Measurements from ENCODE around the gene PI4KB. TPM values are rescaled to one million over a fixed set of nuclear protein-coding genes. Genes with fewer than 3 reads are reported as not detected.

The PI4KB gene
- total RNA-seq, 4 donors from 2014 or later, result 69.9 to 100 (median 72.3) TPM

DNA sequence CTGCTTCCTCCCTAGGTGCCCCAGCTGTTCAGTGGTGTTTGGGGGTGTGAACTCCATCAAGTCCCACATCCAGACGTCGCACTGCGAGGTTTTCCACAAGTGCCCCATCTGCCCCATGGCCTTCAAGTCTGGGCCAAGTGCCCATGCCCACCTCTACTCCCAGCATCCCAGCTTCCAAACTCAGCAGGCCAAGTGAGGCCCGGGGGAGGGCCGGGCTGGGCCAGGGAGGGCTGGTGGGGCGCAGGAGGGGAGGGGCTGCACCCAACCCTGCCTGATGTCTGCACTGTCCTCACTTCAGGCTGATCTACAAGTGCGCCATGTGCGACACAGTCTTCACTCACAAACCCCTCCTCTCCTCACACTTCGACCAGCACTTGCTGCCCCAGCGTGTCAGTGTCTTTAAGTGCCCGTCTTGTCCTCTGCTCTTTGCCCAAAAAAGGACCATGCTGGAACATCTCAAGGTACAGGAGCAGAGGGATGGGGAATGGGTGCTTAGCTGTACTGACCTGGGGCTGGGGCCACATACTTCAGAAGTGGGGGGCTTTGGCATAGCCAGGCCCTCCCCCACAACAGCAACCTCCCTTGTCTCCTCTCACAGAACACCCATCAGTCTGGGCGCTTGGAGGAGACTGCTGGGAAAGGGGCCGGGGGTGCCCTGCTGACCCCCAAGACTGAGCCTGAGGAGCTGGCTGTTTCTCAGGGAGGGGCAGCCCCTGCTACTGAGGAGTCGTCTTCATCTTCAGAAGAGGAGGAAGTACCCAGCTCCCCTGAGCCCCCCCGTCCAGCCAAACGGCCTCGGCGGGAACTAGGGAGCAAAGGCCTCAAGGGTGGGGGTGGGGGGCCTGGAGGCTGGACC is 37.9 kb downstream of the PI4KB start:
- no peak overlapping the region for H3K4me3 ChIP-seq
- H3K4me1 ChIP-seq, result peaks cover 0 to 10% (median under 1%) of the 10 kb centered on the region in 4 donors
- WGBS, 2 donors, result 70 to 71% methylated on average over 15 to 18 of the region's 18 CpGs
- TF ChIP-seq, protein P1, sequence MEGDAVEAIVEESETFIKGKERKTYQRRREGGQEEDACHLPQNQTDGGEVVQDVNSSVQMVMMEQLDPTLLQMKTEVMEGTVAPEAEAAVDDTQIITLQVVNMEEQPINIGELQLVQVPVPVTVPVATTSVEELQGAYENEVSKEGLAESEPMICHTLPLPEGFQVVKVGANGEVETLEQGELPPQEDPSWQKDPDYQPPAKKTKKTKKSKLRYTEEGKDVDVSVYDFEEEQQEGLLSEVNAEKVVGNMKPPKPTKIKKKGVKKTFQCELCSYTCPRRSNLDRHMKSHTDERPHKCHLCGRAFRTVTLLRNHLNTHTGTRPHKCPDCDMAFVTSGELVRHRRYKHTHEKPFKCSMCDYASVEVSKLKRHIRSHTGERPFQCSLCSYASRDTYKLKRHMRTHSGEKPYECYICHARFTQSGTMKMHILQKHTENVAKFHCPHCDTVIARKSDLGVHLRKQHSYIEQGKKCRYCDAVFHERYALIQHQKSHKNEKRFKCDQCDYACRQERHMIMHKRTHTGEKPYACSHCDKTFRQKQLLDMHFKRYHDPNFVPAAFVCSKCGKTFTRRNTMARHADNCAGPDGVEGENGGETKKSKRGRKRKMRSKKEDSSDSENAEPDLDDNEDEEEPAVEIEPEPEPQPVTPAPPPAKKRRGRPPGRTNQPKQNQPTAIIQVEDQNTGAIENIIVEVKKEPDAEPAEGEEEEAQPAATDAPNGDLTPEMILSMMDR (IDR thresholded peaks at IDR 0.05), result no peak
- no peak for TF ChIP-seq POLR2A (IDR thresholded peaks at IDR 0.05)
- TF ChIP-seq EP300 (IDR thresholded peaks at IDR 0.05), result no peak
- H3K27ac ChIP-seq, result no peak overlapping the region
- no peaks in the 10 kb centered on the region for H3K27me3 ChIP-seq
- DNase-seq (ENCODE audit: low spot score in 2 of 2), result no peak
- no peaks in the 10 kb centered on the region for H3K9me3 ChIP-seq
- peaks cover 2 to 89% (median 9%) of the 10 kb centered on the region in 3 donors for H3K36me3 ChIP-seq

DNA sequence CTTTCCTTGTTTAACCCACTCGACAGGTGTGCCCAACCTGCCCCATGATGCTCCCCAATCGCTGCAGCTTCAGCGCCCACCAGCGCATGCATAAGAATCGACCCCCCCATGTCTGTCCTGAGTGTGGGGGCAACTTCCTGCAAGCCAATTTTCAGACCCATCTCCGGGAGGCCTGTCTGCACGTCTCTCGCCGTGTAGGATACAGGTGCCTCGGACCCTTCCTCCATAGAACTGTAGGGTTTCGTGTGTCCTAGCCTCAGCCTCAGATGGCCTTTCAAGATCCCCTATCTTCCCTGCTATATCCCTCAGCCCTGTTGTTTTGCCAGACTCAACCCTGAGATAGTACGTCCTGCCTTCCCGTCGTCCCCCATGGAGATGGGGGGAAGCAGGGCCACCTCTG is 38.7 kb downstream of the PI4KB start:
- Histone ChIP-seq H3K27ac (no peak overlapping the region), H3K36me3 (peaks cover 2 to 81% (median 9%) of the 10 kb centered on the region in 3 donors), H3K9me3 (no peaks in the 10 kb centered on the region), H3K4me1 (peaks cover 0 to 14% (median 8%) of the 10 kb centered on the region in 4 donors), H3K4me3 (no peak overlapping the region), H3K27me3 (no peaks in the 10 kb centered on the region)
- DNase-seq (ENCODE audit: low spot score in 2 of 2), result no peak
- TF ChIP-seq EP300 (IDR thresholded peaks at IDR 0.05) (no peak), POLR2A (IDR thresholded peaks at IDR 0.05) (no peak)
- TF ChIP-seq, protein P1 (IDR thresholded peaks at IDR 0.05), result no peak
- WGBS, 2 donors, result 86 to 89% methylated on average over 14 of the region's 14 CpGs

DNA sequence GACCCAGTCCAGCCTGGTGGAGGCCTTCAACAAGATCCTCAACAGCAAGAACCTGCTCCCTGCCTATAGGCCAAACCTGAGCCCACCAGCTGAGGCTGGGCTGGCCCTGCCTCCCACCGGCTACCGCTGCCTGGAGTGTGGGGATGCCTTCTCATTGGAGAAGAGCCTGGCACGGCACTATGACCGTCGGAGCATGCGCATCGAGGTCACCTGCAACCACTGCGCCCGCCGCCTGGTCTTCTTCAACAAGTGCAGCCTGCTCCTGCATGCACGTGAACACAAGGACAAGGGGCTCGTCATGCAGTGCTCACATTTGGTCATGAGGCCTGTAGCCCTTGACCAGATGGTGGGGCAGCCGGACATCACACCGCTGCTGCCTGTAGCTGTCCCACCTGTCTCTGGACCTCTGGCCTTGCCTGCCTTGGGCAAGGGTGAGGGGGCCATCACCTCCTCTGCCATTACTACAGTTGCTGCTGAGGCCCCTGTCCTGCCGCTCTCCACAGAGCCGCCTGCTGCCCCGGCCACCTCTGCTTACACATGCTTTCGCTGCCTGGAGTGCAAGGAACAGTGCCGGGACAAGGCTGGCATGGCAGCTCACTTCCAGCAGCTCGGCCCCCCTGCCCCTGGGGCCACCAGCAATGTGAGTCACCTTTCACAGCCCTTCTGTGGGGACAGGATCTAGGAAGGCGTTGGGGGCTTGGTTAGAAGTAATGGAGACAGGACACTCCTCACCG is 39.3 kb downstream of the PI4KB start:
- Histone ChIP-seq H3K36me3 (peaks cover 1 to 76% (median 9%) of the 10 kb centered on the region in 3 donors), H3K27ac (no peak overlapping the region), H3K4me3 (no peak overlapping the region), H3K27me3 (no peaks in the 10 kb centered on the region), H3K4me1 (peaks cover 0 to 19% (median 11%) of the 10 kb centered on the region in 4 donors), H3K9me3 (no peaks in the 10 kb centered on the region)
- no peak for DNase-seq (ENCODE audit: low spot score in 2 of 2)
- TF ChIP-seq EP300 (IDR thresholded peaks at IDR 0.05) (no peak), POLR2A (IDR thresholded peaks at IDR 0.05) (no peak)
- TF ChIP-seq, protein P1 (IDR thresholded peaks at IDR 0.05), result no peak
- WGBS, 2 donors, result 94% methylated on average over 15 to 20 of the region's 22 CpGs

DNA sequence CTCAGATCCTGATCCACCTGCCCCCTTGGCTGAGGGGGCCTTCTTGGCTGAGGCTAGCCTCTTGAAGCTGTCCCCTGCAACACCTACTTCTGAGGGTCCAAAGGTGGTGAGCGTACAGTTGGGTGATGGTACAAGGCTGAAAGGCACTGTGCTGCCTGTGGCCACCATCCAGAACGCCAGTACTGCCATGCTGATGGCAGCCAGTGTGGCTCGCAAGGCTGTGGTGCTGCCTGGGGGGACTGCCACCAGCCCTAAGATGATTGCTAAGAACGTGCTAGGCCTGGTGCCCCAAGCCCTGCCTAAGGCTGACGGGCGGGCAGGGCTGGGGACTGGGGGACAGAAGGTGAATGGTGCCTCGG is 39.9 kb downstream of the PI4KB start:
- DNase-seq (ENCODE audit: low spot score in 2 of 2), result no peak
- Histone ChIP-seq H3K27me3 (no peaks in the 10 kb centered on the region), H3K9me3 (no peaks in the 10 kb centered on the region), H3K36me3 (peaks cover 0 to 70% (median 9%) of the 10 kb centered on the region in 3 donors), H3K4me3 (no peak overlapping the region), H3K27ac (no peak overlapping the region), H3K4me1 (peaks cover 0 to 19% (median 11%) of the 10 kb centered on the region in 4 donors)
- WGBS, 2 donors, result 84 to 96% methylated on average over 4 to 7 of the region's 7 CpGs
- TF ChIP-seq POLR2A (IDR thresholded peaks at IDR 0.05) (no peak), EP300 (IDR thresholded peaks at IDR 0.05) (no peak)
- TF ChIP-seq, protein P1 (IDR thresholded peaks at IDR 0.05), result no peak
